Measurements from ENCODE around the gene BRICD5. TPM values are rescaled to one million over a fixed set of nuclear protein-coding genes. Genes with fewer than 3 reads are reported as not detected.

Gene BRICD5
- total and polyA plus RNA-seq, 2 of the 4 experiments (the other 2 are of a cell fraction), result 0.18 to 0.94 TPM

DNA sequence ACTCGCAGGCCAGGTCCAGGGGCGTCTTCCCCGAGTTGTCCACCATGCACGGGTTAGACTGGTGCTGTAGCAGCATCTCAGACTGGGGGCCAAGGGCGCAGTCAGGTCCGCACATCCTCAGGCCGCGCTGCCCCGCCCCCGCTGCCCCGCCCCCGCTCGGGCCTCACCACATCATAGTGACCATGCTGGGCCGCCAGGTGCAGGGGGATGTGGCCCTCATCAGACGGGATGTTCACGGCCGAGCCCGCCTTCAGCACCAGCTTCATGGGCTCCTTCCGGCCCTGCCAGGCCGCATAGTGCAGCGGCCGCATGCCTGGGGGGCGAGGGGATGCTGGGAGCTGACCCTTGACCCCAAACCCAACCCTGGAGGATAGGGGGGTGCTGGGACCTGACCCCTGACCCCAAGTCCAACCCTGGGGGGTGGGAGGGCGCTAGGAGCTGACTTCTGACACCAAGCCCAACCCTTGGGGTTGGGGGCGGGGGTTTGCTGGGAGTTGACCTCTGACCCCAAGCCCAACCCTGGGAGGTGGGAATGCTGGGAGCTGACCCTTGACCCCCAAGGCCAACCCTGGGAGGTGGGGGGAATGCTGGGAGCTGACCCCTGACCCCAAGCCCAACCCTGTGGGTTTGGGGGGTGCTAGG lies 21.3 kb downstream of the BRICD5 start:
- ChIA-PET POLR2A (ENCODE audit: unreplicated experiment) (no interaction called here), CTCF (no interaction called here)
- Histone ChIP-seq H4K91ac (ENCODE audit: insufficient read depth, low read depth, low read length) (no peak overlapping the region), H2BK5ac (ENCODE audit: low read depth, low read length, poor library complexity, severe bottlenecking) (no peak overlapping the region), H3K9me3 (ENCODE audit: control insufficient read depth, insufficient read depth, low read length) (no peaks in the 10 kb centered on the region), H3K23ac (ENCODE audit: low read depth, low read length) (no peak overlapping the region), H4K5ac (ENCODE audit: low read depth, low read length) (no peak overlapping the region), H3K79me1 (ENCODE audit: low read depth in 1 of 2, low read length in 2 of 2) (no peaks in the 10 kb centered on the region), H3K18ac (ENCODE audit: low read depth, low read length) (no peak overlapping the region), H2BK15ac (ENCODE audit: low read depth, low read length) (no peak overlapping the region), H3K4me2 (ENCODE audit: low read depth, low read length) (no peak overlapping the region), H3K9ac (ENCODE audit: low read depth, low read length) (no peak overlapping the region), H3K4ac (ENCODE audit: low read depth, low read length) (no peak overlapping the region), H4K20me1 (ENCODE audit: insufficient read depth, low read length) (no peaks in the 10 kb centered on the region), H3K27ac (ENCODE audit: insufficient read depth, low read length) (no peak overlapping the region), H2BK20ac (ENCODE audit: low read depth, low read length) (no peak overlapping the region), H2BK120ac (ENCODE audit: low read depth, low read length) (no peak overlapping the region), H3K36me3 (ENCODE audit: control insufficient read depth, insufficient read depth, low read length) (no peaks in the 10 kb centered on the region), H4K8ac (ENCODE audit: low read depth in 2 of 2, low read length in 2 of 2) (no peak overlapping the region), H3K14ac (replicated peaks; ENCODE audit: low read depth, low read length) (no peak overlapping the region), H2AFZ (replicated peaks; ENCODE audit: low read length, poor library complexity) (no peak overlapping the region), H2AK5ac (ENCODE audit: low read depth, low read length) (no peak overlapping the region), H2AK9ac (replicated peaks; ENCODE audit: low read depth, low read length, poor library complexity) (no peak overlapping the region), H3K4me3 (ENCODE audit: insufficient read depth, low read depth, low read length) (no peak overlapping the region), H3K56ac (ENCODE audit: extremely low read depth, insufficient read depth, low read length) (no peak overlapping the region), H3K27me3 (ENCODE audit: control insufficient read depth, insufficient read depth, low read length) (peaks cover 11% of the 10 kb centered on the region), H3K4me1 (ENCODE audit: control insufficient read depth, insufficient read depth, low read length) (no peaks in the 10 kb centered on the region), H3K9me1 (ENCODE audit: insufficient read depth, low read length) (0 out of 2 replicates have a peak, but pooled peaks cover under 1% of the 10 kb centered on the region)
- ATAC-seq (ENCODE audit: low read depth) (no peak), DNase-seq (no peak)
- no peak for TF ChIP-seq CHD1 (IDR thresholded peaks at IDR 0.05; ENCODE audit: low read depth, low read length)
- TF ChIP-seq BHLHE40 (IDR thresholded peaks at IDR 0.05; ENCODE audit: low read depth, low read length), result no peak
- no peak for TF ChIP-seq NFE2L2 (IDR thresholded peaks at IDR 0.05; ENCODE audit: low read depth, low read length)
- no peak for TF ChIP-seq CEBPB (IDR thresholded peaks at IDR 0.05; ENCODE audit: low read depth, low read length)
- TF ChIP-seq MAZ (IDR thresholded peaks at IDR 0.05; ENCODE audit: borderline replicate concordance, low read depth, low read length), result no peak
- no peak for TF ChIP-seq RCOR1 (IDR thresholded peaks at IDR 0.05; ENCODE audit: insufficient replicate concordance, low read length)
- intact Hi-C loops (cut with micrococcal nuclease), result no loop called here
- BruUV-seq (replicated peaks), result no TSS peak
- in situ Hi-C loops (cut with MboI; ENCODE audit: low sequenced_read_pairs), result no loop called here
- dilution Hi-C loops (cut with HindIII; ENCODE audit: low sequenced_read_pairs, unreplicated experiment), result no loop called here
- 80% methylated on average over 1 of the region's 25 CpGs; no CpG with 5 or more reads in 1 of the 2 experiments for WGBS, 2 experiments (ENCODE audit: extremely low coverage in 2 of 2, insufficient read length in 1 of 2)

Data from IMR-90 (cell line).